Measurements from ENCODE around the gene MAGEA9B. TPM values are rescaled to one million over a fixed set of nuclear protein-coding genes. Genes with fewer than 3 reads are reported as not detected.
A peak's percentile ranks its signal among the peaks of the same experiment; 100 is the strongest.
"Not testable (repeated sequence)": the region's sequence is repeated elsewhere in the genome, so short reads cannot be mapped to it uniquely, and the experiment has no call there.

MAGEA9B gene
- polyA plus RNA-seq, 1 donor = not detected

GRCh38 chrX:149549701-149550100 is 37.6 kb downstream of the MAGEA9B start, which contains the start of gene HSFX3:
Gene HSFX3, minus strand, starts transcription at chrX:149549924. Its CDS starts 72 bp downstream, at chrX:149549852.
- not testable (repeated sequence) for H3K4me1 ChIP-seq (ENCODE audit: control insufficient read depth, insufficient read depth, low read length); H3K4me3 ChIP-seq (ENCODE audit: low read length); H3K9me3 ChIP-seq (ENCODE audit: control insufficient read depth, low read depth, low read length); H3K27me3 ChIP-seq (ENCODE audit: control insufficient read depth, insufficient read depth, low read length); H3K36me3 ChIP-seq (ENCODE audit: control insufficient read depth, insufficient read depth, low read length); H3K27ac ChIP-seq (ENCODE audit: low read length); DNase-seq
- WGBS (ENCODE audit: insufficient coverage, low lambda C conversion rate) = no CpG with 5 or more reads among the region's 6 CpGs

- H3K9me3 ChIP-seq (ENCODE audit: control insufficient read depth, low read depth, low read length); H3K27me3 ChIP-seq (ENCODE audit: control insufficient read depth, insufficient read depth, low read length); H3K27ac ChIP-seq (ENCODE audit: low read length); H3K36me3 ChIP-seq (ENCODE audit: control insufficient read depth, insufficient read depth, low read length); DNase-seq; H3K4me1 ChIP-seq (ENCODE audit: control insufficient read depth, insufficient read depth, low read length); H3K4me3 ChIP-seq (ENCODE audit: low read length): not testable (repeated sequence)
- WGBS (ENCODE audit: insufficient coverage, low lambda C conversion rate) = no CpG with 5 or more reads among the region's 3 CpGs
Measured at GRCh38 chrX:149547782-149548181, 39.5 kb downstream of the MAGEA9B start.

GRCh38 chrX:149546962-149547361 is 40.3 kb downstream of the MAGEA9B start:
- H3K4me1 ChIP-seq (ENCODE audit: control insufficient read depth, insufficient read depth, low read length); H3K27ac ChIP-seq (ENCODE audit: low read length); DNase-seq; H3K4me3 ChIP-seq (ENCODE audit: low read length); H3K27me3 ChIP-seq (ENCODE audit: control insufficient read depth, insufficient read depth, low read length); H3K9me3 ChIP-seq (ENCODE audit: control insufficient read depth, low read depth, low read length); H3K36me3 ChIP-seq (ENCODE audit: control insufficient read depth, insufficient read depth, low read length): not testable (repeated sequence)
- WGBS (ENCODE audit: insufficient coverage, low lambda C conversion rate) = no CpG with 5 or more reads among the region's 1 CpG

GRCh38 chrX:149545545-149546543 is 41.4 kb downstream of the MAGEA9B start:
- no CpG with 5 or more reads among the region's 29 CpGs for WGBS (ENCODE audit: insufficient coverage, low lambda C conversion rate)
- DNase-seq; H3K27ac ChIP-seq (ENCODE audit: low read length); H3K27me3 ChIP-seq (ENCODE audit: control insufficient read depth, insufficient read depth, low read length); H3K4me3 ChIP-seq (ENCODE audit: low read length); H3K36me3 ChIP-seq (ENCODE audit: control insufficient read depth, insufficient read depth, low read length); H3K9me3 ChIP-seq (ENCODE audit: control insufficient read depth, low read depth, low read length); H3K4me1 ChIP-seq (ENCODE audit: control insufficient read depth, insufficient read depth, low read length): not testable (repeated sequence)

- H3K27ac ChIP-seq (ENCODE audit: low read length) = peak overlapping the region; percentile 95
- H3K27me3 ChIP-seq (ENCODE audit: control insufficient read depth, insufficient read depth, low read length) = no peaks in the 10 kb centered on the region
- H3K36me3 ChIP-seq (ENCODE audit: control insufficient read depth, insufficient read depth, low read length) = no peaks in the 10 kb centered on the region
- H3K4me1 ChIP-seq (ENCODE audit: control insufficient read depth, insufficient read depth, low read length) = peaks cover 3% of the 10 kb centered on the region
- no peaks in the 10 kb centered on the region for H3K9me3 ChIP-seq (ENCODE audit: control insufficient read depth, low read depth, low read length)
- DNase-seq = peak; percentile 12 to 58
- WGBS (ENCODE audit: insufficient coverage, low lambda C conversion rate) = no CpG with 5 or more reads among the region's 13 CpGs
- peak overlapping the region; percentile 89 for H3K4me3 ChIP-seq (ENCODE audit: low read length)
Measured at GRCh38 chrX:149541521-149542047, 45.7 kb downstream of the MAGEA9B start.

- WGBS (ENCODE audit: insufficient coverage, low lambda C conversion rate) = no CpG with 5 or more reads among the region's 71 CpGs
- H3K4me1 ChIP-seq (ENCODE audit: control insufficient read depth, insufficient read depth, low read length) = peaks cover 3% of the 10 kb centered on the region
- peaks cover 2% of the 10 kb centered on the region for H3K36me3 ChIP-seq (ENCODE audit: control insufficient read depth, insufficient read depth, low read length)
- peak; percentile 94 to 96 for DNase-seq
- H3K4me3 ChIP-seq (ENCODE audit: low read length) = peak within 1 kb of the TSS; percentile 89
- no peaks in the 10 kb centered on the region for H3K27me3 ChIP-seq (ENCODE audit: control insufficient read depth, insufficient read depth, low read length)
- no peaks in the 10 kb centered on the region for H3K9me3 ChIP-seq (ENCODE audit: control insufficient read depth, low read depth, low read length)
- H3K27ac ChIP-seq (ENCODE audit: low read length) = peak within 1 kb of the TSS; percentile 95
Measured at GRCh38 chrX:149540621-149541520, 46.4 kb downstream of the MAGEA9B start, which contains the start of gene EOLA1. Gene EOLA1, plus strand, starts transcription at chrX:149541012. Its CDS starts 4,619 bp downstream, at chrX:149545631.

- Histone ChIP-seq H3K27me3 (ENCODE audit: control insufficient read depth, insufficient read depth, low read length) (no peaks in the 10 kb centered on the region), H3K4me1 (ENCODE audit: control insufficient read depth, insufficient read depth, low read length) (peaks cover 3% of the 10 kb centered on the region), H3K9me3 (ENCODE audit: control insufficient read depth, low read depth, low read length) (no peaks in the 10 kb centered on the region), H3K4me3 (ENCODE audit: low read length) (peak overlapping the region; percentile 89), H3K36me3 (ENCODE audit: control insufficient read depth, insufficient read depth, low read length) (peaks cover 3% of the 10 kb centered on the region), H3K27ac (ENCODE audit: low read length) (peak overlapping the region; percentile 95)
- peak; percentile 72 to 80 for DNase-seq
- WGBS (ENCODE audit: insufficient coverage, low lambda C conversion rate) = no CpG with 5 or more reads among the region's 24 CpGs
Measured at GRCh38 chrX:149540131-149540620, 47.1 kb downstream of the MAGEA9B start.

GRCh38 chrX:149539283-149540130 is 47.8 kb downstream of the MAGEA9B start:
- Histone ChIP-seq H3K4me1 (ENCODE audit: control insufficient read depth, insufficient read depth, low read length) (peaks cover 3% of the 10 kb centered on the region), H3K9me3 (ENCODE audit: control insufficient read depth, low read depth, low read length) (no peaks in the 10 kb centered on the region), H3K4me3 (ENCODE audit: low read length) (peak overlapping the region; percentile 51), H3K36me3 (ENCODE audit: control insufficient read depth, insufficient read depth, low read length) (peaks cover 3% of the 10 kb centered on the region), H3K27me3 (ENCODE audit: control insufficient read depth, insufficient read depth, low read length) (no peaks in the 10 kb centered on the region), H3K27ac (ENCODE audit: low read length) (peak overlapping the region; percentile 94)
- WGBS (ENCODE audit: insufficient coverage, low lambda C conversion rate) = no CpG with 5 or more reads among the region's 34 CpGs
- DNase-seq = peak; percentile 89 to 92

- not testable (repeated sequence) for H3K36me3 ChIP-seq (ENCODE audit: control insufficient read depth, insufficient read depth, low read length); DNase-seq; H3K4me1 ChIP-seq (ENCODE audit: control insufficient read depth, insufficient read depth, low read length); H3K27me3 ChIP-seq (ENCODE audit: control insufficient read depth, insufficient read depth, low read length); H3K27ac ChIP-seq (ENCODE audit: low read length); H3K9me3 ChIP-seq (ENCODE audit: control insufficient read depth, low read depth, low read length); H3K4me3 ChIP-seq (ENCODE audit: low read length)
- WGBS (ENCODE audit: insufficient coverage, low lambda C conversion rate) = no CpG with 5 or more reads among the region's 11 CpGs
Measured at GRCh38 chrX:149537474-149537873, 49.8 kb downstream of the MAGEA9B start.
